Measurements from ENCODE around the gene EFNA1.

The EFNA1 gene

GRCh38 chr1:155175927-155176371 is 48.3 kb downstream of the EFNA1 start:
- H3K27ac ChIP-seq, result peak overlapping the region; percentile 83
- TF ChIP-seq ZFX (IDR thresholded peaks at IDR 0.05; ENCODE audit: borderline replicate concordance), result no peak
- TF ChIP-seq, protein P1, sequence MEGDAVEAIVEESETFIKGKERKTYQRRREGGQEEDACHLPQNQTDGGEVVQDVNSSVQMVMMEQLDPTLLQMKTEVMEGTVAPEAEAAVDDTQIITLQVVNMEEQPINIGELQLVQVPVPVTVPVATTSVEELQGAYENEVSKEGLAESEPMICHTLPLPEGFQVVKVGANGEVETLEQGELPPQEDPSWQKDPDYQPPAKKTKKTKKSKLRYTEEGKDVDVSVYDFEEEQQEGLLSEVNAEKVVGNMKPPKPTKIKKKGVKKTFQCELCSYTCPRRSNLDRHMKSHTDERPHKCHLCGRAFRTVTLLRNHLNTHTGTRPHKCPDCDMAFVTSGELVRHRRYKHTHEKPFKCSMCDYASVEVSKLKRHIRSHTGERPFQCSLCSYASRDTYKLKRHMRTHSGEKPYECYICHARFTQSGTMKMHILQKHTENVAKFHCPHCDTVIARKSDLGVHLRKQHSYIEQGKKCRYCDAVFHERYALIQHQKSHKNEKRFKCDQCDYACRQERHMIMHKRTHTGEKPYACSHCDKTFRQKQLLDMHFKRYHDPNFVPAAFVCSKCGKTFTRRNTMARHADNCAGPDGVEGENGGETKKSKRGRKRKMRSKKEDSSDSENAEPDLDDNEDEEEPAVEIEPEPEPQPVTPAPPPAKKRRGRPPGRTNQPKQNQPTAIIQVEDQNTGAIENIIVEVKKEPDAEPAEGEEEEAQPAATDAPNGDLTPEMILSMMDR (IDR thresholded peaks at IDR 0.05), result no peak

GRCh38 chr1:155176544-155177071 is 48.9 kb downstream of the EFNA1 start:
- peak overlapping the region; percentile 83 for H3K27ac ChIP-seq
- TF ChIP-seq, protein P1 (IDR thresholded peaks at IDR 0.05), result peak; percentile 98
- no peak for TF ChIP-seq ZFX (IDR thresholded peaks at IDR 0.05; ENCODE audit: borderline replicate concordance)

- no peak for TF ChIP-seq ZFX (IDR thresholded peaks at IDR 0.05; ENCODE audit: borderline replicate concordance)
Measured at GRCh38 chr1:155177192-155177917, 49.7 kb downstream of the EFNA1 start.

GRCh38 chr1:155177918-155178281 is 50.2 kb downstream of the EFNA1 start:
- TF ChIP-seq, protein P1 (IDR thresholded peaks at IDR 0.05), result no peak
- no peak for TF ChIP-seq ZFX (IDR thresholded peaks at IDR 0.05; ENCODE audit: borderline replicate concordance)
- H3K27ac ChIP-seq, result peak overlapping the region; percentile 83

More at GRCh38 chr1:155177192-155177917, 49.7 kb downstream of the EFNA1 start:
- H3K27ac ChIP-seq, result peak overlapping the region; percentile 83

- TF ChIP-seq ZFX (IDR thresholded peaks at IDR 0.05; ENCODE audit: borderline replicate concordance), result no peak
- TF ChIP-seq, protein P1 (IDR thresholded peaks at IDR 0.05), result no peak
- no peak overlapping the region for H3K27ac ChIP-seq
Measured at GRCh38 chr1:155178441-155179111, 50.9 kb downstream of the EFNA1 start.

DNA sequence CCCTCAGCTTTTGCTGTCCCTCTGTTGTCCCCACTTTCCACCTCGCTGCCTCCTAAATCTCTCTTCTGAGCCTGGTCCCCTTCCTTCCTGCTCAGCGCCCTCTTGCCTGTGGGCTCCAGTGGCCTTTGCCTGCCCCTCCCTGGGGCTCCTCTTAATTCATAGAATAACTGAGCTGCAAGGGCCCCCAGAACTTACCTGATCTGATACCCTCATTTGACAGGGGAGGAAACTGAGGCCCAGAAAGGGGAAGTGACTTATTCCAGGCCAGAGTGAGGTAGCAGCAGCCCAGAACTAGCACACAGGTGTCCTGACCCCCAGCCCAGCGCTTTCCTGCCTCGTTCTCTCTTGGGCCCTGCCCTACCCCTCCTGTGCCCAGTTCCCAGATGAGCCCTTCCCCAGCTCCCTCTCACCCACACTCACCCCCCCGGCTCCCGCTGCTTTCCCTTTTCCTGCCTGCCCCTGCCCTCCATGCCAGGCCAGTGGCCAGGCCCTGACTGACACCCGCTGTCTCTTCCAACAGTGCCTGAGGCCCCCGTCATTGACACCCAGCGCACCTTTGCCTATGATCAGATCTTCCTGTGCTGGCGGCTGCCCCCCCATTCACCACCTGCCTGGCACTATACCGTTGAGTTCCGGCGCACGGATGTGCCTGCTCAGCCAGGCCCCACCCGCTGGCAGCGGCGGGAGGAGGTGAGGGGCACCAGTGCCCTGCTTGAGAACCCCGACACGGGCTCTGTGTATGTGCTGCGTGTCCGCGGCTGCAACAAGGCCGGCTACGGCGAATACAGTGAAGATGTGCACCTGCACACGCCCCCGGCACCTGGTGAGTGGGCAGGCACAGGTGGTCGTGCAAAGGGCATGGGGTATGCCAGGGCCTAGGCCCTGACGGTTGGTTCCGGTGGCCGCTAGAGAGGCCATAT is 51.7 kb downstream of the EFNA1 start:
- TF ChIP-seq, protein P1 (IDR thresholded peaks at IDR 0.05), result no peak
- TF ChIP-seq ZFX (IDR thresholded peaks at IDR 0.05; ENCODE audit: borderline replicate concordance), result no peak
- no peak overlapping the region for H3K27ac ChIP-seq

GRCh38 chr1:155181371-155182051 is 53.8 kb downstream of the EFNA1 start:
- no peak for TF ChIP-seq ZFX (IDR thresholded peaks at IDR 0.05; ENCODE audit: borderline replicate concordance)
- TF ChIP-seq, protein P1 (IDR thresholded peaks at IDR 0.05), result no peak
- H3K27ac ChIP-seq, result no peak overlapping the region
